Ammon's horn (tissue), 1 donor: ENCODE data around the gene PHF3.
"Not testable (repeated sequence)": the region's sequence is repeated elsewhere in the genome, so short reads cannot be mapped to it uniquely, and the experiment has no call there.

Experiments used
- DNase-seq: peaks from one replicate; pipeline ENCODE4 v3.0.0-alpha.2; 2016; ENCODE audit warnings: low spot score

Gene PHF3

DNA sequence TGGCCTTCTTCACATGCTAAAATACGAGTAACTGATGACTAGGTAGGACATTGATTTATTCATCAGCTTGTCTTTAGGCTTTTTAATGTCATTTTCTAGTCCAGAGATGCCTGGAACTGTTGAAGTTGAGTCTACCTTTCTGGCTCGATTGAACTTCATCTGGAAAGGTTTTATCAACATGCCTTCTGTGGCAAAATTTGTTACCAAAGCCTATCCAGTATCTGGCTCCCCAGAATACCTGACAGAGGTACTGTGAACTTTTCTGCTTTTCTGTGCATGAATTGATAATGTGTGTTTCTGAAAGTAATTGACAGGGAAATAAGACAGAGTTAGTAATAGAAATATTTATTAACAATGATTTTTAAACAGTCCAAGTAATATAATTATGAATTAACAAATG is 71.0 kb downstream of the PHF3 start:
- no peak for DNase-seq

DNA sequence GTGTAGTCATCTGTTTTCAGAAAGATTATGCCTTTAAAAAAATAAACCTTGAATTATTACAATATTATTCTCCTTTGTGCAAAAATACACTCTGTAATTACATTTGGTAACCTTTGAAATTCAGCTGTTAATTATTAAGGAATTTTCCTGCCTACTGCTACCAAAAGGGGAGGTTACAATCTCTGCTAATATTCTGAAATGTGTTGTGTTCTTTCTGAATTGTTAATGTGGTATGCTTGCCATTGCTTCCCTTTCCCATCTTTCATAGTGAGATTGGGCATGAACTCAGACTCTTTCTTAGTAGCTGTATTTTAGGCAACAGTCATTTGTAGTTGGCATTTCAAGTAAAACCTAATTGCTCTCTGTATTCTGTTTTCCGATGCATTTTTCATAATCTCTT is 73.0 kb downstream of the PHF3 start:
- no peak for DNase-seq

DNA sequence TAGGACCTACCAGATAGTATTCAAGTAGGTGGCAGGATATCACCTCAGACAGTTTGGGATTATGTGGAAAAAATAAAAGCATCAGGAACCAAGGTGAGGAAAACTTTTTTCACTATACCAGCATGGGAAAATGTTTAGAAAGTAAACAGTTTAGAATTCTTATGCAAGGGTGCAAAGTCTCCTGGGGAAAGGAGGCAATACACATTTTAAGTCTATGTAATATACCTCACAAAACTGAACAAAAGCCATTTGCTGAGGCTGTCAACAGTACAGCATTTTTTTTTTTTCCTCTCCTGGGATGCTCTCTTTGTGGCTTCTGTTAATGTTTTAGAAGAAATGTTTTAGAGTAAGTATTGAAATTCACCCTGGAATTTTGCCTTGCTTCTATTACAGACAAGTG is 73.5 kb downstream of the PHF3 start:
- no peak for DNase-seq

DNA sequence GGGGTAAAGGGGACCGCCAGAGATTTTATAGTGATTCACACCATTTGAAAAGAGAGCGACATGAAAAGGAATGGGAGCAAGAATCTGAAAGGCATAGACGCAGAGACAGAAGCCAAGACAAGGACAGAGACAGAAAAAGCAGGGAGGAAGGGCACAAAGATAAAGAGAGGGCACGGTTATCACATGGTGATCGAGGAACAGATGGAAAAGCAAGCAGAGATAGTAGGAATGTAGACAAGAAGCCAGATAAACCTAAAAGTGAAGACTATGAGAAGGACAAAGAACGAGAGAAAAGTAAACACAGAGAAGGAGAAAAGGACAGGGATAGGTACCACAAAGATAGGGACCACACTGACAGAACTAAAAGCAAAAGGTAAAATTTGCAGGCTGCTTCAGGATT is 77.7 kb downstream of the PHF3 start:
- no peak for DNase-seq

DNA sequence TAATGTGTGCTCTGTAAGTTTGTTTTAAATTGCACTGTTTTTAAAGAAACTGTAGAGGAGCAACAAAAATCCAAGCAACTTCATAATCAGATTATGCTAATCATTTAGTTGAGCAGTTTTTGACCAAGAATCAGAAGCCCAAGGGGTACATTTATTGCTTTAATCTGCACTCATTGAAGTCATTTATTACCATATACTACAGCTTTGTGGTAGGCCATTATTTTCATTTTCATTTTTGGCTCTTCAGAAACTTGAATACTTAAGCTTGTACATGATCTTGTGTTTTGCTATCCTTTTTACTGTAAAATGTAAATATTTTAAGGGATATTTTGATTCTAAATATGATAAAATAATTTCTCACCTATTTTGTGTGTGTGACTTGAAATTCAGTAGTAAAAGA is 78.5 kb downstream of the PHF3 start:
- no peak for DNase-seq

DNA sequence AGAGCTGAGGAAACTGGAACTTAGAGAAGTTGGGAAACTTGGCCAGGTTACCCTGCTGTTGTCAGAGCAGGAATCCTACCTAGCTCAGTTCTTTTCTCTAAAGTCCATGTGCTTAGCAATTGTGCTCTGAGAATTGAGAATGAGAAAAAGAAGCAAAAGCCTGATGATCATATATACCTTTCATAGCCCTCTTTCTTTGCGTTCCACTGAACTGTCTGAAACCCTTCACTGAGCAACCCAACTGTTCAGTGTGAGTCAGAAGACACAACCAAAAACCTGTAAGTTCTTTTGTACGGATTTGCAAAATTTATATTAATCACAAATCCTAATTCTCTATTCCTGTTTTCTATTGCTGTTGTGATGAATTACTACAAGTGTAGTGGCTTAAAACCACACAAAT is 80.6 kb downstream of the PHF3 start:
- DNase-seq, result no peak

DNA sequence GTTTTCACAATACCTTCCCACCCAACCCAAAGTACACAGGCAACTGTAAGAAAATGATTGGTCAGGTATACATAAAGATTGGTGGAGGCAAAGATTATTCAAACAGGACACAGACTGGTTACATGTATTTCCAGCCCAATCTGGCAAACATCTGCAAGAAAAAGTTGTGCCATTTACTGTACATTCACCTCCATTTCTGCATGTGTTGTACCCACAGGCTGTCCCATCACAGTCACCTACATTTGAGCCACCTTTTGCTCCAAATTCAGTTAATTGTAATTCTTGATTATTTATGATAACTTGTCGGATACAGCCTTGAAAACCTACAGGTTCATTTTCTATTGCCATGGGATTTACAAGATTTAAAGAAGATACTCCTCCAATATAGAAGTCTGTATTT is 85.6 kb downstream of the PHF3 start:
- DNase-seq, result no peak

DNA sequence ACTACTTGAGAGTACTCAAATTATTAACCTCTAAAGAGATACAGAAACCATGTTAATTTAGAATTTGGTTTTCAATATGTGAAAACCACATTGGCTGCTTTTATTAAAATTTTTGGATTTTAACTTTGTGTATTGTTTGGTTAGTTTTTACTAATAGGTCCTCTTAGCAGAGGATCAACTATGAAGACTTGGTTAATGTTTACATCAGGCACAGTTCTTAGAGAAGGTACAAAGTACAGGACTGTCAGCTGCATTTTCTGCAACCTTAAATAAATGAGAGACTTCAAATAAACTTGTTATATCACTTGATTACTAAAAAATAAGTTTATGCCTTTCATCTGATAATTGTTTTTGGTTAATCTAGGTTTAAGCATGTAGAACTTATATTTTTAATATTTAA is 89.1 kb downstream of the PHF3 start:
- no peak for DNase-seq

DNA sequence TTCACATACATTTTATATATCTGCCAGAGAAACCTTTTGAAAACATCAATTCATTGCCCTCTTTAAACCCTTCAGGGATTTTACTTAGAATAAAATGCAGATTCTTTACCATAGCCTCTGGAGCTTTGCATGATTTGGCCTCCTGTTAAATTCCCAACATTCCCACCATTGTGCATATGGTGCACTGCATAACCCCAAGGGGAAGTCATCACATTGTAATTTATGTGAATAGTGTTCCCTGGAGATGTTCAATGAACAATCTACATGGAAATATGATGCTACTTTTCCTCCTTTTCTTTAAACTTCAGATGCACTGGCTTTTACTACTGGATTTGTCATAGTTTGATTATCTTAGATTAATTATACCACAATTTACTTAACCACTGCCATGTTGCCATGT is 94.7 kb downstream of the PHF3 start:
- DNase-seq, result no peak

DNA sequence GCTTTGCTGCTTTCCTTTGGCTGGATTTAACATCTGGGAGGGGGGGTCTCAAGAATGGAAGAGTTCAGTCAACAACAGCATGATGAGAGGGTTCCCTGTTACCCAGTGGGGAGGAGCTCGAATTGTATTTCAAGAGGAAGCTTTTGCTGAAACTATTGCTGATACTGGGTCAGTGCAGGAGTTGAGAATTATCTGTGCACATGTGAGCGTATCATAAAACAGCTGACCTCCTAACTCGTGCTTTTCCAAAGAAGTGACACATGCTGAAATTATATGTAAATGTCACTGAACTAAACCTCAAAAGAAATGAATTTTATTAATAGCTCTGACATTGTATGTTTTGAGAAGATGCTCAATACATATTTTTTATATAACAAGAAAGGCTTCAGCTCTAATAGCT is 96.3 kb downstream of the PHF3 start:
- DNase-seq, result no peak

DNA sequence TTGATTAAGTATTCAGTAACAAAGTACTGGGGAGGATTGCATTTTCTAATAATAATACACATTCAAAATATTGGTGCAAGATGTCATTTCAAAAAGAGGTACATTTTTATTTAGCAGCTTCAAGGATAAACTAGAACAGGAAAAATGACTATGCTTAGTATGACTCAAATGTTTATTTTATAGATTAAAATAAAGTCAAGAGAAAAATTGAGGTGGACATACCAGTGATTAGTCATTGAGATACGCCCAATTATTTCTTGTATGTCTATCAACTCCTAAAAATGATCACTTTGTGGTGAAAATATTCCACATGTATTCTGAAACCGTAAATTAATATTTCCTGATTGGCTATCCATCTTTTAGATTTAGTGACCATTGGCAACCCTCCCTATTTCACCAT is 96.7 kb downstream of the PHF3 start:
- no peak for DNase-seq

DNA sequence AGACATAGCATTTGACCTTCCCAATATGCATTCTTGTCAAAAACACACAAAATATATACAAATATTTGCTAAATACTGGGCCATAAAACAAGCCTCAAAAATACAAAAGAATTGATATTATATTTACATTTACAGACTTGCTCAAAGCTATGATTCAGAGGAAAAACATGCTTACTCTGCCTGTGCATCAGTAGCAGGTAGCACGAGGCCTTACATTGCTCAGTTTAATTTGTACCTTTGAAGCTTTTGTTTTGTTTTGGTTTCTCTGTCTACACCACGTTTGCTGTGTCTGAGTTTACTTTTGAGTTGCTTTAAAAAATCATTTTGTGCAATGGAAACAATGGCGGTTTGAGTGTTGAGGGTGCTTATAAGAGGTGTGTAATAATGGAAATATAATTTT is 99.3 kb downstream of the PHF3 start:
- DNase-seq, result no peak

DNA sequence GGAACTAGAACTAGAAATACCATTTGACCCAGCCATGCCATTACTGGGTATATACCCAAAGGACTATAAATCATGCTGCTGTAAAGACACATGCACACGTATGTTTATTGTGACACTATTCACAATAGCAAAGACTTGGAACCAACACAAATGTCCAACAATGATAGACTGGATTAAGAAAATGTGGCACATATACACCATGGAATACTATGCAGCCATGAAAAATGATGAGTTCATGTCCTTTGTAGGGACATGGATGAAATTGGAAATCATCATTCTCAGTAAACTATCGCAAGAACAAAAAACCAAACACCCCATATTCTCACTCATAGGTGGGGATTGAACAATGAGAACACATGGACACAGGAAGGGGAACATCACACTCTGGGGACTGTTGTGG is 102.6 kb downstream of the PHF3 start:
- DNase-seq, result not testable (repeated sequence)

DNA sequence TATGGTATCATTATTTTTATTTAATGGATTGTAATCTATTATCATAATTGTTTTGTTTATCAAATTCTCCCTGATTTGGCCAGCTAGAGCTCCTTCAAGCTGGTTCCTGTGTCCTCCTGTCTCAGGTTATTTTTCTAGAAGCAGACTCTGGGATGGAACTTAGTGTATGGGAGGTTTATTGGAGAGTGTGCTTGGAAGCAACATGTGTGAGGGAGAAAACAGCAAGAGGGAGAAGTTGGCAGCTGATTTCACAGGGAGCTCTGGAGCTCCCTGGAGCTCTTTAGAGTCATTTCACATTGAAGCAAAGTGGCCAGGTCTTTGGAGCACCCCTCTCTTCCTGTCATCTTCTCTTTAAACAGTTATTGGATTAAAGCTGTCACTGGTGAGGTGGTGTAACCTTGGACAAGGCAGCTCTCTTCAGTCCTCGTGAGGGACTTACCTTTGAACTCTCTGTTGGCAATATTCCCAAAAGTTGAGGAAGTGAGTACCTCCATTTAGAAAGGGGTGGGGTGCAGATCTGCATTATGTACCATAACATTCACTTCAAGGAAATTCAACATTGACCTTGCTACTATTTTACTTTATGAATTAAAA is 103.6 kb downstream of the PHF3 start:
- DNase-seq, result no peak

DNA sequence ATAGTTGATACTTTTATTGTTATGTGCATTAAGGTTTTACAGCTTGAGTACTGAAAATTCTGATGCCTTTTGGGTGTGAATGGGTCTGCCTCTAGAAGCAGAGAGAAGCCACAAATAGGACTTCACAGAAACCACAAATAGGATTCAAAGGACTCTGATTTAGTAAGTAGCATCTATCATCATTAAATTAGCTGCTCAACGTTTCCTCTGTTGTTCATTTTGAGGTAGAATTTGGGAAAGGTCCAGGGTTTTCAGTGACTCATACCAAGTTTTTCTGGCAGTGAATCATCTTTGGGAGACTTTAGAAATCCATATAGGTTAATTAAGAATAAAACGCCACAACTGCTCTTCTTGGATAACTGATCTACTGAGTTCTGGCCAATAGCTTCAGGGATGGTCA is 105.1 kb downstream of the PHF3 start:
- no peak for DNase-seq

DNA sequence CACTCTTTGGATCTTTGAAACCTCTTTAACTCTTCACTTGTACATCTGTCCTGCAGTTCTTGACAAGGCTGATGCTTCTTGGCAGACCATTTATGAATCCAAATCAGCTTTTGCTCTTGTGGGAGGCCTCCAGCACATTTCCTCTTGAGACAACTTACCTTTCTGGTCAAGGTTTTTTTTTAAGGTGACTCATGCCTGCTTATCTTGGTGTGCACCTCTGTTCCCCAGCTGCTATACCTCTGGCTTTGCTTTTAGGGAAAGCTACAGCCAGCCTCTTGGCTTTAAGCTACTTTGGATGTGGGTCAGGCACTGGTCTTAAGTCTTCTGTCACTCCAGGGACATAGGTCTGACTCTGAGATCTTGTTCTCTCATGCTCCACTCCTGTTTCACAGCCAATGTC is 106.5 kb downstream of the PHF3 start:
- no peak for DNase-seq

DNA sequence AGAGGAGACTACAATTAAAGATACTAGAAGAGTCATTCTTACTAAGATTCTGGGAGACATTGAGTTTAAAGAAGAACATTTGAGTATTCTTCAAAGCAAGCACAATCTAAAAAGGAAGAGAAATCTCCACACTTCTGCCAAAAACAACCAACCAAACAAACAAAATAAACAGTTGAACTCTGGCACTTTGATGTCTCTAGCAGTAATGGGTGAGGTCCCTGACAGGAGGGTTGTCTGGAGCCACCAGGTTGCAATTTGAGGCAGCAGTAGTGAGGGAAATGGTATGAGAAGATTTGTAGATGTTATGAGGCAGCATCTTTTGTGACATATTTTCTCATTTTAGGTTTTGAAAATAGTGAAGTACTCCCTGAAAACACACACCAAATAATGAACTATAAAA is 108.1 kb downstream of the PHF3 start:
- no peak for DNase-seq

DNA sequence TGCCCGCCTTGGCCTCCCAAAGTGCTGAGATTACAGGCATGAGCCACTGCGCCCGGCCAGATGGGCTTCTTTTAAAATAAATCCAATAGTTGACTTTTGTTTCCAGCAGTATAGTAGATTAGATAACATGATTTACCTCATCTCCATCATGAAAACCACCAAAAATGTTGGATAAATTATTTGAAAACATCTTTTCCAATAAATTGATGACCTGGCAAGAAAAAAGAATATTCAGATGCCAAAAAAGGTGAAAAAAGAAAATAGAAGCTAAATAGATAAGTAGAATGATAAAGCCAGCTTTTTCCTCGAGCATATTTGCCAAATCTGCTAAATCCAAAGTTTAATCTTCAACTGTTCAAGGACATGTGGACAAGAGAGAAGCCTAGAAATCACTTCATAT is 109.2 kb downstream of the PHF3 start:
- DNase-seq, result no peak

DNA sequence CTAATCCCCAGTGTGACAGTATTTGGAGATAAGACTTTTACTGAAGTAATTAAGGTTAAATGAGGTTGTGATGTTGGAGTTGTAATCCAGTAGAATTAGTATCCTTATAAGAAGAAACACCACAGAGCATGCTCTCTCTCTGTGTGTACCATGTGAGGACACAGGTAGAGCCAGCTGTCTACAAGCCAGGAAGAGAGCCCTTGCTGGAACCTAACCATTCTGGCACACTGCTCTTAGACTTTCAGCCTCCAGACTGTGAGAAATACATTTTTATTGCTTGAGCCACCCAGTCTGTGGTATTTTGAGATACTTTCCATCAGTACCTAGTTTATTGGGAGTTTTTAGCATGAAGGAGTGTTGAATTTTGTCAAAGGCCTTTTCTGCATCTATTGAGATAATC is 110.2 kb downstream of the PHF3 start:
- no peak for DNase-seq

DNA sequence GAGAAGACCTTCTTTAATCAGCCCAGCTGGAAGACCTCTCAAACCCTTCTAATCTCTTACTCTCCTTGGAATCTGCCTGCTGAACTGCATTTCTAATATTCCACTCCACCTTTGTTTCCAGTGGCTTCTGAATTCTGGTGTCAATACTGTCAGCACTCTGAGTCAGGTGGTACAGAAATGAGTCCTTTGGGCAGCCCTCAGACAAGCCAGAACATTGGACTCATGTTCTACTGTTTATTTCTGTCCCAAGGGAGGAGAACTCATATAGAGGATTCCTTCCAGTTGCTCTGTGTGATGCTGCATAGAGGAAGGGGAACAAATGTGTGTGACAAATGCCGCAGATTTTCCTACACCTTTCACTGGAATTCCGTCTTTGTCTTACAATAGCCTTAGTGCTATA is 114.8 kb downstream of the PHF3 start:
- no peak for DNase-seq

DNA sequence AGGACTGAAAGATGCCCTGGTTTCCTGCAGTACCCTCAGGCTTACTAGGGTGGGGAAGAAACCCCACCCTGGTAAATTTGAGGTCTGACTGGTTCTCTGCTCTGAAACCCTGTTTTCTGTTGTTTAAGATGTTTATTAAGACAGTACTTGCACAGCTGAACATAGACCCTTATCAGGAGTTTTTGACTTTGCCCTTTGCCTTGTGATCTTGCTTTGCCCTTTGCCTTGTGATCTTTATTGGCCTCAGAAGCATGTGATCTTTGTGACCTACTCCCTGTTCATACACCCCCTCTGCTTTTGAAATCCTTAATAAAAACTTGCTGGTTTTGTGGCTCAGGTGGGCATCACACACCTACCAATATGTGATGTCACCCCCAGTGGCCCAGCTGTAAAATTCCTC is 121.7 kb downstream of the PHF3 start:
- not testable (repeated sequence) for DNase-seq

DNA sequence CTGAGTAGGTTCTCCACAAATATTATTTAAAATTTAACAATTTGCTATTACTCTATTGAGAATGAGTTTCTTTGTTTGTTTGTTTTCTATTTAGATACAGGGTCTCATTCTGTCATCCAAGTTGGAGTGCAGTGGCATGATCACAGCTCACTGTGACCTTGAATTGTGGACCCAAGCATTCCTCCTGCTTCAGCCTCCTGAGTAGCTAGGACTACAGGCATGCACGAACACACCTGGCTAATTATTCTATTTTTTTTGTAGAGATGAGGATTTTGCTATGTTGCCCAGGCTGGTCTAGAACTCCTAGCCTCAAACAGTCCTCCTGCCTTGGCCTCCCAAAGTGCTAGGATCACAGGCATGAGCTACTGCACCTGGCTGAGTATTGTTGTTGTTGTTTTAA is 122.2 kb downstream of the PHF3 start:
- DNase-seq, result no peak

DNA sequence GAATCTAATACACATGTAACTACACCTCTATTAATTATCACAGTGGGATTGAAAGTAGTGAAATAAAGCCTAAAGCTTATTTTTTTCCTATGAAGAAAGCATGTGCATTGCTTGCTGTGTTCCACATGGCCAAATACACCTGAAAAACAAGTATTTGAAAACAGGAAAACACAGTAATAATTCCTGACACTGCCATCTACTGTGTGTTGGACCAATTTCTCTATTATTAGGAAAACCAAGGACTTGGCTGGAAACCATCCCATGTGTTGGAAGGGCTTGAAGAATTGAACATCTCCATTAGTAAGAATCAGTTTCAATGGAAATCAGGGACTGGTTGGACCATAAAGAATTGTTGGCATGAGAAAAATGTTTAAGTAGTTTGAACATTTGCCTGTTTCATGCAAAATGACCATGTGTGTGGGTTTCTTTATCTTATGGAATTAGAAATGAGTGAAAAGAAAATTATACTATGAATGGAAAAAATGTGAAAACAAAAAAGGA is 124.1 kb downstream of the PHF3 start:
- no peak for DNase-seq

DNA sequence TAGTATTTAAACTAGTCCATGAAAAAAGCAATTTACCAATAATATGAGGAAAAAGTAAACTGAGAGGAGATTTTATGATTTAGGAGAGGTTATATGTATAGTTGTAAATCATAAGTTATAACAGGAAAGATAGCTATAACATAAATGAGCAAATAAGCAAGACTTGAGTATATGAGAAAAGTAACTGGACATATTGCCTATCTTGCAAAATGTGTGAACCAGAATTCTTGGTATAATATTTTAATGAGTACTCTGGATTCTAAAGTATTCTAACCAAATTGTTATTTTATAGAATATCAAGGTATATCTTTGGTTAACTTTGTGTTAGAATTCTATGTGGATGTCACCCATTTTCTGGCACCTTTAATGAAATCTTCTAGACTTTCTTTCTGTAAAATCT is 124.6 kb downstream of the PHF3 start:
- DNase-seq, result no peak
